CD4-positive, alpha-beta T cell treated with Interleukin-2 at 100 ng/mL for 4 hours (primary cell): Measurements from ENCODE around the gene NDP.
A peak's percentile ranks its signal among the peaks of the same experiment; 100 is the strongest.
"Not testable (repeated sequence)": the region's sequence is repeated elsewhere in the genome, so short reads cannot be mapped to it uniquely, and the experiment has no call there.

ENCODE experiments used
- DNase-seq: peaks from one replicate; pipeline ENCODE4 v3.0.0-alpha.2; 2020; ENCODE audit warnings: low spot score

NDP gene

GRCh38 chrX:43970528-43970927, 2.7 kb downstream of the NDP start:
- no peak for DNase-seq

GRCh38 chrX:43969504-43970501, 3.4 kb downstream of the NDP start:
- no peak for DNase-seq

GRCh38 chrX:43968359-43968781, 4.8 kb downstream of the NDP start:
- DNase-seq: no peak

GRCh38 chrX:43964936-43965335, 8.3 kb downstream of the NDP start:
- no peak for DNase-seq

- no peak for DNase-seq
These were observed 9.5 kb downstream of the NDP start for GRCh38 chrX:43963726-43964125.

GRCh38 chrX:43962636-43963035, 10.6 kb downstream of the NDP start:
- DNase-seq: no peak

- no peak for DNase-seq
These were observed 11.5 kb downstream of the NDP start for GRCh38 chrX:43961699-43962098.

GRCh38 chrX:43958529-43958928, 14.7 kb downstream of the NDP start:
- peak; percentile 51 for DNase-seq

GRCh38 chrX:43956034-43956433, 17.2 kb downstream of the NDP start:
- no peak for DNase-seq

GRCh38 chrX:43953218-43953617, 20.0 kb downstream of the NDP start:
- DNase-seq: no peak

GRCh38 chrX:43949669-43950068, 23.5 kb downstream of the NDP start:
- peak; percentile 14 for DNase-seq

- no peak for DNase-seq
These were observed 32.2 kb downstream of the NDP start for GRCh38 chrX:43940816-43941474.

- no peak for DNase-seq
These were observed 33.8 kb downstream of the NDP start for GRCh38 chrX:43939187-43939926.

GRCh38 chrX:43922032-43922431, 51.2 kb downstream of the NDP start:
- not testable (repeated sequence) for DNase-seq

GRCh38 chrX:43910772-43911171, 62.4 kb downstream of the NDP start:
- DNase-seq: not testable (repeated sequence)

- no peak for DNase-seq
These were observed 63.2 kb downstream of the NDP start for GRCh38 chrX:43910012-43910411.

- DNase-seq: no peak
These were observed 64.0 kb downstream of the NDP start for GRCh38 chrX:43909141-43909540.

- no peak for DNase-seq
These were observed 73.0 kb downstream of the NDP start for GRCh38 chrX:43899878-43900815.
